Esophagus muscularis mucosa (tissue), 4 donors: ENCODE results near the gene SCN9A.

ENCODE experiments used
- EP300 ChIP-seq: sonication (generic); formaldehyde crosslinking; IDR thresholded peaks from one replicate; pipeline ENCODE4 v1.6.1; 2017; ENCODE audit warnings: antibody characterized with exemption
- POLR2A ChIP-seq: fragments of 450-650 bp; IDR thresholded peaks from one replicate; pipeline ENCODE4 v1.6.1; 2017; ENCODE audit warnings: antibody characterized with exemption, moderate library complexity, mild to moderate bottlenecking, low read depth
- POLR2AphosphoS5 ChIP-seq, 2 donors: sonication (generic); formaldehyde crosslinking; IDR thresholded peaks; one replicate each; pipeline ENCODE4 v1.6.1; 2017; ENCODE audit warnings: antibody characterized with exemption in 2 of 2
- TF ChIP-seq, protein P1 (sequence below), 3 experiments: fragments of 200-600 bp in 2 of 3; fragments of 450-650 bp in 1 of 3; sonication (generic) in 2 of 3; IDR thresholded peaks; one replicate each; pipeline ENCODE4 v1.5.1; 2017 to 2019; ENCODE audit warnings: antibody characterized with exemption in 3 of 3, mild to moderate bottlenecking in 2 of 3, moderate library complexity in 1 of 3

DNA sequence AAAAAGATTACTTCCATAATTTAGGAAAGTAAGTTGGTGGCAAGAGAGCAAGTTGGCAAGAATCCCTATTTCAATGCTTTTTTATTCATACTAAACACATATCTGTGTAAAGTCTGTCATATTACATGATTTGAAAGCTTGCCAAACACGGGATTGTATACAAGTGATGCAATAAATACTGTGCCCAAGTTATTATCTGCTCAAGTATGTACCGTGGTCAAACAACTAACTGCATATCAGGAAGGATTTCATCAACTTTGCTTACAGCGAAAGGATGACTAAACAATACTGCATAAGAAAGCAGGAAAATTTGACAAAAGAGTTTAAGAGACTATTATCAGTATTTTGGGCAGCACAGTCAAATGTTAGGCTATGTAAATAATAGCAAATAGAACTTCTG lies 178.3 kb downstream of the SCN9A start:
- TF ChIP-seq POLR2AphosphoS5 (IDR thresholded peaks at IDR 0.05) = no peak
- TF ChIP-seq, protein P1, sequence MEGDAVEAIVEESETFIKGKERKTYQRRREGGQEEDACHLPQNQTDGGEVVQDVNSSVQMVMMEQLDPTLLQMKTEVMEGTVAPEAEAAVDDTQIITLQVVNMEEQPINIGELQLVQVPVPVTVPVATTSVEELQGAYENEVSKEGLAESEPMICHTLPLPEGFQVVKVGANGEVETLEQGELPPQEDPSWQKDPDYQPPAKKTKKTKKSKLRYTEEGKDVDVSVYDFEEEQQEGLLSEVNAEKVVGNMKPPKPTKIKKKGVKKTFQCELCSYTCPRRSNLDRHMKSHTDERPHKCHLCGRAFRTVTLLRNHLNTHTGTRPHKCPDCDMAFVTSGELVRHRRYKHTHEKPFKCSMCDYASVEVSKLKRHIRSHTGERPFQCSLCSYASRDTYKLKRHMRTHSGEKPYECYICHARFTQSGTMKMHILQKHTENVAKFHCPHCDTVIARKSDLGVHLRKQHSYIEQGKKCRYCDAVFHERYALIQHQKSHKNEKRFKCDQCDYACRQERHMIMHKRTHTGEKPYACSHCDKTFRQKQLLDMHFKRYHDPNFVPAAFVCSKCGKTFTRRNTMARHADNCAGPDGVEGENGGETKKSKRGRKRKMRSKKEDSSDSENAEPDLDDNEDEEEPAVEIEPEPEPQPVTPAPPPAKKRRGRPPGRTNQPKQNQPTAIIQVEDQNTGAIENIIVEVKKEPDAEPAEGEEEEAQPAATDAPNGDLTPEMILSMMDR (IDR thresholded peaks at IDR 0.05) = no peak
- TF ChIP-seq POLR2A = no peak
- no peak for TF ChIP-seq EP300
